GM12878 (cell line): ENCODE results near the gene NBPF26.
"Not testable (repeated sequence)": the region's sequence is repeated elsewhere in the genome, so short reads cannot be mapped to it uniquely, and the experiment has no call there.

Source experiments
- CTCF ChIP-seq, 3 experiments: IDR thresholded peaks in 2 of 3; conservative IDR thresholded peaks in 1 of 3; 2 replicates each; pipeline ENCODE4 v1.5.1; 2011; ENCODE audit warnings: low read depth in 3 of 3, low read length in 3 of 3, mild to moderate bottlenecking in 3 of 3, control low read depth in 2 of 3, moderate library complexity in 2 of 3, inconsistent platforms in 1 of 3, mixed read lengths in 1 of 3; ENCODE audit not compliant: control insufficient read depth in 2 of 3, insufficient read depth in 1 of 3; ENCODE audit errors: extremely low read depth in 1 of 3
- EP300 ChIP-seq, 2 experiments: fragments of 150-350 bp in 1 of 2; IDR thresholded peaks; 2 replicates each; pipeline ENCODE4 v1.6.1; 2011 to 2012; ENCODE audit warnings: low read depth in 2 of 2, low read length in 2 of 2, borderline replicate concordance in 1 of 2, improper control_type of control experiment in 1 of 2, inconsistent platforms in 1 of 2; ENCODE audit not compliant: control insufficient read depth in 1 of 2
- FOXM1 ChIP-seq: IDR thresholded peaks from 2 replicates; pipeline ENCODE4 v1.6.1; 2012; ENCODE audit warnings: low read depth, mild to moderate bottlenecking, inconsistent platforms, low read length, moderate library complexity
- HCFC1 ChIP-seq: fragments of 150-350 bp; IDR thresholded peaks from 2 replicates; pipeline ENCODE4 v1.6.1; 2014; ENCODE audit warnings: low read length
- KDM1A ChIP-seq: fragments of 200-600 bp; sonication (generic); IDR thresholded peaks from 2 replicates; pipeline ENCODE4 v1.6.1; 2016; ENCODE audit warnings: borderline replicate concordance
- MTA2 ChIP-seq: fragments of 450-650 bp; IDR thresholded peaks from 2 replicates; pipeline ENCODE4 v1.6.1; 2016; ENCODE audit warnings: low read depth, mild to moderate bottlenecking, moderate library complexity
- PKNOX1 ChIP-seq: fragments of 450-650 bp; IDR thresholded peaks from 2 replicates; pipeline ENCODE4 v1.6.1; 2016; ENCODE audit warnings: mild to moderate bottlenecking
- POLR2A ChIP-seq: IDR thresholded peaks from 2 replicates; pipeline ENCODE4 v1.6.1; 2011; ENCODE audit warnings: low read depth, mild to moderate bottlenecking, low read length
- STAT3 ChIP-seq: IDR thresholded peaks from 2 replicates; pipeline ENCODE4 v1.6.1; 2011; ENCODE audit warnings: low read depth, low read length, improper control_type of control experiment
- TCF12 ChIP-seq: IDR thresholded peaks from 2 replicates; pipeline ENCODE4 v1.6.1; 2011; ENCODE audit warnings: low read depth, mild to moderate bottlenecking, low read length

- TF ChIP-seq HCFC1; EP300 (IDR thresholded peaks at IDR 0.05; ENCODE audit: borderline replicate concordance in 1 of 2, control insufficient read depth in 1 of 2, low read depth in 2 of 2, low read length in 2 of 2); TCF12; CTCF (IDR thresholded peaks at IDR 0.05 in 2 of 3, conservative IDR thresholded peaks at IDR 0.05 in 1 of 3; ENCODE audit: control insufficient read depth in 2 of 3, extremely low read depth in 1 of 3, insufficient read depth in 1 of 3, low read depth in 3 of 3, low read length in 3 of 3); FOXM1; PKNOX1; MTA2; KDM1A; STAT3; POLR2A: not testable (repeated sequence)
Measured at GRCh38 chr1:120728811-120729210, 5.1 kb downstream of the NBPF26 start.
